ENCODE data around the gene IFNA14.
"Not testable (repeated sequence)": the region's sequence is repeated elsewhere in the genome, so short reads cannot be mapped to it uniquely, and the experiment has no call there.

Gene IFNA14

DNA sequence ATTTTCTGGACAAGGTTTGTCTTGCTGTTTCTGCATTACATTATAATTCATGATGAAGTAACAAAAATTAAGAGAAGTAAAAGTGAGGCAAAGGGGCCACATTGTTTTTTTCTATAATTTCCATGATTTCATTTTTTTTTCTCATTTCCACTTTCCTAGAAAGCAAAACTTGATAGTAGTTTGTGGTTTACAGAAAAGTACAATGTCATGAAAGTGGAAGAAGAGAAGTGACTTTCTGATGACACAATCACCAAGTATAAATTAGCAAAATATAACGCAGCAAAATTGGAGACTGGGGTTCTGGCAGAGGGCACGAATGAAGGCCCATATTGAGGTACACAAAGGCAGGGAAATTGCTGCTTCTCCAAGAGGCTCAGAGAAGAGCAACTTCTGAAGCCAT lies 5.0 kb upstream of the IFNA14 start:
- Histone ChIP-seq H3K9ac (ENCODE audit: low read length) (no peak overlapping the region), H3K4me3 (ENCODE audit: low read depth, low read length, poor library complexity, severe bottlenecking) (no peak overlapping the region), H3K36me3 (ENCODE audit: insufficient read depth, low read length) (no peaks in the 10 kb centered on the region), H3K9me3 (ENCODE audit: low read length) (no peaks in the 10 kb centered on the region), H3K27me3 (ENCODE audit: insufficient read depth, low read length) (no peaks in the 10 kb centered on the region), H2AFZ (ENCODE audit: low read length) (no peak overlapping the region), H3K27ac (ENCODE audit: low read depth, low read length, poor library complexity, severe bottlenecking) (no peak overlapping the region), H3K79me2 (ENCODE audit: insufficient read depth, low read length) (no peaks in the 10 kb centered on the region), H4K20me1 (ENCODE audit: insufficient read depth, low read length) (no peaks in the 10 kb centered on the region), H3K4me1 (ENCODE audit: insufficient read depth, low read length, severe bottlenecking) (no peaks in the 10 kb centered on the region), H3K4me2 (ENCODE audit: low read length) (no peak overlapping the region), H3F3A (ENCODE audit: insufficient read depth, low read length) (no peaks in the 10 kb centered on the region), H3K9me2 (ENCODE audit: low read depth, low read length) (no peaks in the 10 kb centered on the region)
- TF ChIP-seq, protein P1, sequence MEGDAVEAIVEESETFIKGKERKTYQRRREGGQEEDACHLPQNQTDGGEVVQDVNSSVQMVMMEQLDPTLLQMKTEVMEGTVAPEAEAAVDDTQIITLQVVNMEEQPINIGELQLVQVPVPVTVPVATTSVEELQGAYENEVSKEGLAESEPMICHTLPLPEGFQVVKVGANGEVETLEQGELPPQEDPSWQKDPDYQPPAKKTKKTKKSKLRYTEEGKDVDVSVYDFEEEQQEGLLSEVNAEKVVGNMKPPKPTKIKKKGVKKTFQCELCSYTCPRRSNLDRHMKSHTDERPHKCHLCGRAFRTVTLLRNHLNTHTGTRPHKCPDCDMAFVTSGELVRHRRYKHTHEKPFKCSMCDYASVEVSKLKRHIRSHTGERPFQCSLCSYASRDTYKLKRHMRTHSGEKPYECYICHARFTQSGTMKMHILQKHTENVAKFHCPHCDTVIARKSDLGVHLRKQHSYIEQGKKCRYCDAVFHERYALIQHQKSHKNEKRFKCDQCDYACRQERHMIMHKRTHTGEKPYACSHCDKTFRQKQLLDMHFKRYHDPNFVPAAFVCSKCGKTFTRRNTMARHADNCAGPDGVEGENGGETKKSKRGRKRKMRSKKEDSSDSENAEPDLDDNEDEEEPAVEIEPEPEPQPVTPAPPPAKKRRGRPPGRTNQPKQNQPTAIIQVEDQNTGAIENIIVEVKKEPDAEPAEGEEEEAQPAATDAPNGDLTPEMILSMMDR (IDR thresholded peaks at IDR 0.05; ENCODE audit: low read length): no peak
- no peak for TF ChIP-seq EZH2 (IDR thresholded peaks at IDR 0.05; ENCODE audit: borderline replicate concordance, low read length)

DNA sequence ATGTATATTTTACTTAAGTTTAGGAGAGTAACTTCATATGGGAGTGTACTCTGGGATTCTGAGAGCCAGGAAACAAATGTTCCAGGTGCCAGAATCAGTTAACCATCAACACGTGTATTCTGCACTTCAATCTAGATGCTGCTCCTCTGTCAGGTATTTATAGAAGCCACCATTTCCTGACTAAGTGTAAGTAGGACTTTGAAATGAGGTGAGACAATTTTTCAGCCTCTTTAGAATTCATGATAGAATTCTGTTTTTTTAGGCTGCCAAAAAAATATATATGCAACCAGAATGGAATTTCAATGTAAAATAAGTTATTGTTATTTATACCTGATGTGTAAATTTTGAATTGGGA lies 3.5 kb downstream of the IFNA14 start:
- H3K4me3 ChIP-seq (ENCODE audit: low read depth, low read length, poor library complexity, severe bottlenecking); H3K4me2 ChIP-seq (ENCODE audit: low read length); H3K27me3 ChIP-seq (ENCODE audit: insufficient read depth, low read length); H3K9me3 ChIP-seq (ENCODE audit: low read length); H3K79me2 ChIP-seq (ENCODE audit: insufficient read depth, low read length); H3K9ac ChIP-seq (ENCODE audit: low read length); H3K36me3 ChIP-seq (ENCODE audit: insufficient read depth, low read length); H4K20me1 ChIP-seq (ENCODE audit: insufficient read depth, low read length); H3K4me1 ChIP-seq (ENCODE audit: insufficient read depth, low read length, severe bottlenecking); H3K9me2 ChIP-seq (ENCODE audit: low read depth, low read length); H2AFZ ChIP-seq (ENCODE audit: low read length); H3K27ac ChIP-seq (ENCODE audit: low read depth, low read length, poor library complexity, severe bottlenecking); H3F3A ChIP-seq (ENCODE audit: insufficient read depth, low read length): not testable (repeated sequence)

DNA sequence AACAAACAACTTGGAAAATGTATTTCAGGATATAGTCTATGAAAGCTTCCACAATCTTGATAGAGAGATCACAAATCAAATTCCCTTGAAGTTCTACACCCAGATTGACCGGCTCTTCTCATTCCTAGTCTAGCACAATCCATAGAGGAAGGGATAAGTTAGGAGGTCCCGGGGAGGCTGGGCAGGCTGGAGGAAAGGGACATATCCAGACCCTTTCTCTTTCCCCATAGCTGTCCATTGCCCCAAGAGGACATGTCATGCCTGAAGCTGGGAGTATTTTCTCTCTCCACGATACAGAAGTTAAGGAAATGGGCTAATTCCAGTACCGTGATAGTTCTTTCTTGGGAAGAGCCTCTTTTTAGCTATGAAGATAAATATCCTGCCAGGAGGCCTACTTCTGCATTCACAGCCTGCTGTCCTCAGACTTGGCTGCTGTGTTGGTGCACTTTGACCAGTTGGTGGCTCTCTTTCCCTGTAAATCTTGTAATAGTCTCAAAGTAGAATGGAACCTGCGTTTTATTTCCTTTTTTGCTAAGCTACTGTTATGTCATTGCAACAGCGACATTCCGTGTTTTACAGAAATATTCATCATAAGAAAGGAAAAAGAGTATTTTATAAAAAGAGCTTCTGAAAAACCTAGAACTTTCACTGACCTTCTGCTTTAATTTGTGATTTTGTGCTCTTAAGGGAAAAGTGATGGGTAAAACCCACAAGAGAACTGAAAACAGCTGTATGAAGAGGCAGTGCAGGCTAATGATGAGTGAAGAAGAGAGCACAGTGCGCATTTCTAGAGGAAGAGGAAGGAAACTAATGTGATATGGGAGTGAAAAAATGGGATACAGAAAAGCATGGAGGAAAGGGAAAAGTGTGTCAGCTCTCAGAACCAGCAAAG lies 4.1 kb downstream of the IFNA14 start:
- not testable (repeated sequence) for H3K9me2 ChIP-seq (ENCODE audit: low read depth, low read length); H3K4me2 ChIP-seq (ENCODE audit: low read length); H3K27ac ChIP-seq (ENCODE audit: low read depth, low read length, poor library complexity, severe bottlenecking); H3K36me3 ChIP-seq (ENCODE audit: insufficient read depth, low read length); H3K9me3 ChIP-seq (ENCODE audit: low read length); H3K4me3 ChIP-seq (ENCODE audit: low read depth, low read length, poor library complexity, severe bottlenecking); H3K79me2 ChIP-seq (ENCODE audit: insufficient read depth, low read length); H3K4me1 ChIP-seq (ENCODE audit: insufficient read depth, low read length, severe bottlenecking); H3K9ac ChIP-seq (ENCODE audit: low read length); H4K20me1 ChIP-seq (ENCODE audit: insufficient read depth, low read length); H3K27me3 ChIP-seq (ENCODE audit: insufficient read depth, low read length); H3F3A ChIP-seq (ENCODE audit: insufficient read depth, low read length); H2AFZ ChIP-seq (ENCODE audit: low read length)
- TF ChIP-seq, protein P1 (IDR thresholded peaks at IDR 0.05; ENCODE audit: low read length): peak; percentile 73

DNA sequence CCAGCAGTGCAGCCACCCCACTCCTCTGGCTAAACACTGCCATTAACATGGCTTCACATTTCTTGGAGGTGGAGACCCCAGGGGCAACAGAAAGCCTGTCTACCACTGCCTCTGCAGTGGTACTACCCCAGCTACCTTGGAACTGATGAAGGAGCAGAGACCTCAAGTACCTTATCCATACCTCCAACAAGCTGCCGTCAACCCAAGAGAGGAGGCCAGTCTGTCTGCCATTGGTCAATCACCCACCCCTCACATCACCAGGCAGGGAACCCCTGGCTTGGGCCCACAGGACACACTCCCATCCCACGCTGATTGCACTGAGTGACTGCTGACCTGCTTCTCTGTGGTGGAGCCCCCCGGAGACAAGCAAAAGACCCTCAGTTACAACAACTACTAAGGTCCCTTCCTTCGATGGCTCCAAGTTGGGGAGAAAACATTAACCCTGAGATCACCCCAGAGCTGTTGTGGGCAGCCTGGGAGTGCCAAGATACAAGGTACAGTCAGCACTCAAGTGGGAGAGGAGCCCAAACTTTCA lies 5.6 kb downstream of the IFNA14 start:
- TF ChIP-seq EZH2 (IDR thresholded peaks at IDR 0.05; ENCODE audit: borderline replicate concordance, low read length): no peak
- TF ChIP-seq, protein P1 (IDR thresholded peaks at IDR 0.05; ENCODE audit: low read length): no peak
- no peaks in the 10 kb centered on the region for H4K20me1 ChIP-seq (ENCODE audit: insufficient read depth, low read length)
- H3K4me2 ChIP-seq (ENCODE audit: low read length): no peak overlapping the region
- H3K4me3 ChIP-seq (ENCODE audit: low read depth, low read length, poor library complexity, severe bottlenecking): no peak overlapping the region
- no peaks in the 10 kb centered on the region for H3K9me2 ChIP-seq (ENCODE audit: low read depth, low read length)
- H3K79me2 ChIP-seq (ENCODE audit: insufficient read depth, low read length): no peaks in the 10 kb centered on the region
- no peaks in the 10 kb centered on the region for H3K4me1 ChIP-seq (ENCODE audit: insufficient read depth, low read length, severe bottlenecking)
- H2AFZ ChIP-seq (ENCODE audit: low read length): no peak overlapping the region
- no peaks in the 10 kb centered on the region for H3K9me3 ChIP-seq (ENCODE audit: low read length)
- no peaks in the 10 kb centered on the region for H3K27me3 ChIP-seq (ENCODE audit: insufficient read depth, low read length)
- H3K9ac ChIP-seq (ENCODE audit: low read length): no peak overlapping the region
- H3F3A ChIP-seq (ENCODE audit: insufficient read depth, low read length): no peaks in the 10 kb centered on the region
- H3K36me3 ChIP-seq (ENCODE audit: insufficient read depth, low read length): no peaks in the 10 kb centered on the region
- no peak overlapping the region for H3K27ac ChIP-seq (ENCODE audit: low read depth, low read length, poor library complexity, severe bottlenecking)

Data from OCI-LY1 (cell line).